PFSK-1 (cell line): Measurements from ENCODE around the gene LRMDA.

Source experiments
- FOXP2 ChIP-seq: optimal IDR thresholded peaks from 2 replicates; pipeline ENCODE3; 2011; ENCODE audit warnings: borderline replicate concordance, control low read depth, inconsistent platforms; ENCODE audit not compliant: insufficient read depth; ENCODE audit errors: extremely low read length, extremely low read depth
- POLR2AphosphoS5 ChIP-seq: IDR thresholded peaks from 2 replicates; pipeline ENCODE4 v1.6.1; 2012; ENCODE audit warnings: low read depth, mild to moderate bottlenecking, control low read depth, low read length, moderate library complexity
- SIN3A ChIP-seq: IDR thresholded peaks from 2 replicates; pipeline ENCODE4 v1.6.1; 2012; ENCODE audit warnings: mild to moderate bottlenecking, low read length, moderate library complexity, borderline replicate concordance; ENCODE audit not compliant: insufficient read depth
- TAF1 ChIP-seq: IDR thresholded peaks from 2 replicates; pipeline ENCODE4 v1.6.1; 2012; ENCODE audit warnings: low read length, control low read depth, borderline replicate concordance; ENCODE audit not compliant: insufficient read depth
- TF ChIP-seq, protein P1 (sequence below), 2 experiments: IDR thresholded peaks; 2 replicates each; pipeline versions ENCODE4 v1.6.1 to v1.8.0; 2011 to 2012; ENCODE audit warnings: low read depth in 2 of 2, low read length in 2 of 2, control low read depth in 1 of 2, inconsistent platforms in 1 of 2, mild to moderate bottlenecking in 1 of 2, moderate library complexity in 1 of 2; ENCODE audit not compliant: insufficient read depth in 1 of 2

LRMDA gene

DNA sequence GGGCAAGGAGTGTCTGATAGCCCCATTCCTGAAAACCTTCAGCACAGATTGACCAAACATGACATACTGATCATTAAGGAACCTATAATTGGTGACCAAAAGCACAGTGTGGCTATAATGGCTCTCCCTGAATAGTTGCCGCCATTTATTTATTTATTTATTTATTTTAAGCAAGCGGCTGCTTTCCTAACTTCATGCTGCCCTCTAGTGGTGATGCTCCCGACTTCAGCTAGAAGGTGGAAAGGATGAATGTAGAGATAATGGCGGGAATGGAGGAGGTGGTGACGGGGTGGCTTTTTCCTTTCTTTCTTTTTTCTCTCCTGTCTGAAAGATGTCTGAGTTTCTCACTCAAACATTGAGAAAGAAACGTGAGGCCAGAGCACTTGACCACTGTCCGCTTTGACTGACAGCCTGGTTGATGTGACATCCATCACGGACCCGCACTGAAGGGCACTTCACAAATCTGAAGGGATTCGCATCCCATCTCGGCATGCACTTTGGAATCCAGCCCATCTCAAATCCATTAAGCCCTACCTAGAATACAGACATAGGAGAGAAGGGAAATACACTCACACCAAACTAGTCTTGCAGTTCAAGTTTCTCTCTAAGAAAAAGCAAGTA is 1116.0 kb downstream of the LRMDA start:
- TF ChIP-seq, protein P1, sequence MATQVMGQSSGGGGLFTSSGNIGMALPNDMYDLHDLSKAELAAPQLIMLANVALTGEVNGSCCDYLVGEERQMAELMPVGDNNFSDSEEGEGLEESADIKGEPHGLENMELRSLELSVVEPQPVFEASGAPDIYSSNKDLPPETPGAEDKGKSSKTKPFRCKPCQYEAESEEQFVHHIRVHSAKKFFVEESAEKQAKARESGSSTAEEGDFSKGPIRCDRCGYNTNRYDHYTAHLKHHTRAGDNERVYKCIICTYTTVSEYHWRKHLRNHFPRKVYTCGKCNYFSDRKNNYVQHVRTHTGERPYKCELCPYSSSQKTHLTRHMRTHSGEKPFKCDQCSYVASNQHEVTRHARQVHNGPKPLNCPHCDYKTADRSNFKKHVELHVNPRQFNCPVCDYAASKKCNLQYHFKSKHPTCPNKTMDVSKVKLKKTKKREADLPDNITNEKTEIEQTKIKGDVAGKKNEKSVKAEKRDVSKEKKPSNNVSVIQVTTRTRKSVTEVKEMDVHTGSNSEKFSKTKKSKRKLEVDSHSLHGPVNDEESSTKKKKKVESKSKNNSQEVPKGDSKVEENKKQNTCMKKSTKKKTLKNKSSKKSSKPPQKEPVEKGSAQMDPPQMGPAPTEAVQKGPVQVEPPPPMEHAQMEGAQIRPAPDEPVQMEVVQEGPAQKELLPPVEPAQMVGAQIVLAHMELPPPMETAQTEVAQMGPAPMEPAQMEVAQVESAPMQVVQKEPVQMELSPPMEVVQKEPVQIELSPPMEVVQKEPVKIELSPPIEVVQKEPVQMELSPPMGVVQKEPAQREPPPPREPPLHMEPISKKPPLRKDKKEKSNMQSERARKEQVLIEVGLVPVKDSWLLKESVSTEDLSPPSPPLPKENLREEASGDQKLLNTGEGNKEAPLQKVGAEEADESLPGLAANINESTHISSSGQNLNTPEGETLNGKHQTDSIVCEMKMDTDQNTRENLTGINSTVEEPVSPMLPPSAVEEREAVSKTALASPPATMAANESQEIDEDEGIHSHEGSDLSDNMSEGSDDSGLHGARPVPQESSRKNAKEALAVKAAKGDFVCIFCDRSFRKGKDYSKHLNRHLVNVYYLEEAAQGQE (IDR thresholded peaks at IDR 0.05; ENCODE audit: insufficient read depth in 1 of 2, low read depth in 2 of 2, low read length in 2 of 2), result no peak
- no peak for TF ChIP-seq POLR2AphosphoS5
- TF ChIP-seq TAF1, result no peak
- TF ChIP-seq FOXP2, result no peak
- no peak for TF ChIP-seq SIN3A

DNA sequence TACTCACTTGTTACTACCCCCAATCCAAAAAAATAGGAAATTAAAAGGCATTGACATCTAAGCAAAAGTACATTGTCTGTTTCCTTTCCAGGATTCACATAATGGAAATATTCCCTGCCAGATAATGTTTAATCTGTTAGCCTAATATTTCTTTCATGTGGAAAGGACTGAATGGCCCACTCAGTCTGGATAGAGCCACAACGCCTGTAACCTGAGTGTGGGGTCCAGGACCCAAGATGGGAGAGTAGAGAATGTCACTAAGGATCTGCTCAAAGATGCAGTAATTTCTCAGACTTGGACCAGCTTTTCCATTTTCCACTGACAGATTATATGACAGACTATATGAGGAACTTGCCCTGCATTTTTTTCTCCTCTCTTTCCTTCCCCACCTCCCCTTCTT is 1117.3 kb downstream of the LRMDA start:
- TF ChIP-seq SIN3A (no peak), TAF1 (no peak), POLR2AphosphoS5 (no peak), FOXP2 (no peak)
- TF ChIP-seq, protein P1 (IDR thresholded peaks at IDR 0.05; ENCODE audit: insufficient read depth in 1 of 2, low read depth in 2 of 2, low read length in 2 of 2), result no peak

DNA sequence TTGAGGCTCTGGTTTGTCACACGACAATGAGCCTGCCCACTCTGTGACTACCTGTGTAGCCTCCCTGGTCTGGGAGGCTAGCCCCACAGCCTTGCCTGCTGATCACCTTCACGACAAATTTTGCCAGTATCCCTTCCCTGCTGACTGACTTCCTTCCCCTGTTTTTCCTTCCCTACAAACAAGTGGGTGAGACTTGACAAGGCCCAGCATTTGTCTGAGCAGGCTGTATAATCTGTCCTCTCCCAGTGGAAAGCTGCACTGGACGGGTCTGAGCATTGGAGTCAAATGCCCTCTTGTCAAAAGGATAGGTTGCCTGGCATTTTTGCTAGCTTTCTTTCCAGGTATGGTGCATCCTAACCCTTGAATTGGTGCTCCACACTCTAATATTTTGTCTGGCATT is 1117.7 kb downstream of the LRMDA start:
- no peak for TF ChIP-seq POLR2AphosphoS5
- TF ChIP-seq TAF1, result no peak
- no peak for TF ChIP-seq SIN3A
- TF ChIP-seq FOXP2, result no peak
- TF ChIP-seq, protein P1 (IDR thresholded peaks at IDR 0.05; ENCODE audit: insufficient read depth in 1 of 2, low read depth in 2 of 2, low read length in 2 of 2), result no peak

- no peak for TF ChIP-seq FOXP2
- TF ChIP-seq TAF1, result no peak
- TF ChIP-seq SIN3A, result no peak
- TF ChIP-seq, protein P1 (IDR thresholded peaks at IDR 0.05; ENCODE audit: insufficient read depth in 1 of 2, low read depth in 2 of 2, low read length in 2 of 2), result no peak
- TF ChIP-seq POLR2AphosphoS5, result no peak
Observed at GRCh38 chr10:76550806-76551205, 1119.4 kb downstream of the LRMDA start.

- TF ChIP-seq POLR2AphosphoS5, result no peak
- no peak for TF ChIP-seq TAF1
- TF ChIP-seq, protein P1 (IDR thresholded peaks at IDR 0.05; ENCODE audit: insufficient read depth in 1 of 2, low read depth in 2 of 2, low read length in 2 of 2), result no peak
- TF ChIP-seq SIN3A, result no peak
- no peak for TF ChIP-seq FOXP2
Observed at GRCh38 chr10:76552091-76552873, 1120.9 kb downstream of the LRMDA start.
